Cardiac muscle cell (in vitro differentiated cells and primary cell): ENCODE data around the gene GID4. TPM values are rescaled to one million over a fixed set of nuclear protein-coding genes. Genes with fewer than 3 reads are reported as not detected.
A peak's percentile ranks its signal among the peaks of the same experiment; 100 is the strongest.

Experiments used
- DNase-seq, 2 donors: peaks; one replicate each; pipeline versions ENCODE4 v3.0.0 to v3.0.0-alpha.2; 2010 to 2017; ENCODE audit warnings: low read depth in 1 of 2, low spot score in 1 of 2
- H3K27ac ChIP-seq: fragments of 200-600 bp; sonication (generic); 2 replicates; pipeline ENCODE4 v1.5.1; 2016
- H3K27me3 ChIP-seq: fragments of 200-600 bp; sonication (generic); 2 replicates; pipeline ENCODE4 v1.6.0; 2016; ENCODE audit warnings: control low read depth
- H3K36me3 ChIP-seq: fragments of 200-600 bp; sonication (generic); 2 replicates; pipeline ENCODE4 v1.5.1; 2016; ENCODE audit warnings: control low read depth
- H3K4me1 ChIP-seq: fragments of 200-600 bp; sonication (generic); 2 replicates; pipeline ENCODE4 v1.8.1; 2017; ENCODE audit warnings: low read depth, mild to moderate bottlenecking, mixed run types
- H3K4me3 ChIP-seq: fragments of 200-600 bp; sonication (generic); 2 replicates; pipeline ENCODE4 v1.5.1; 2016; ENCODE audit warnings: mild to moderate bottlenecking
- H3K9me3 ChIP-seq: fragments of 200-600 bp; sonication (generic); 2 replicates; pipeline ENCODE4 v1.5.1; 2017; ENCODE audit warnings: low read depth, mild to moderate bottlenecking, control low read depth
- polyA plus RNA-seq: library from polyadenylated mRNA; unstranded; fragments of >200 nt; fragmentation: Nextera tagmentation; extraction: Ambion mirVana; gene quantifications from 2 replicates; pipeline ENCODE4 v1.2.1, GENCODE V29; 2016
- total RNA-seq: library from RNA; depleted of rRNA; stranded (reverse); fragments of >200 nt; gene quantifications from 2 replicates; pipeline ENCODE4 v1.2.3, GENCODE V29; 2016
- TF ChIP-seq, protein P1 (sequence below): IDR thresholded peaks from 2 replicates; pipeline ENCODE4 v1.5.1; 2012; ENCODE audit warnings: low read depth, mild to moderate bottlenecking, low read length

Gene GID4
- total and polyA plus RNA-seq, 2 experiments from 2014 or later = 9.8 to 9.9 TPM

DNA sequence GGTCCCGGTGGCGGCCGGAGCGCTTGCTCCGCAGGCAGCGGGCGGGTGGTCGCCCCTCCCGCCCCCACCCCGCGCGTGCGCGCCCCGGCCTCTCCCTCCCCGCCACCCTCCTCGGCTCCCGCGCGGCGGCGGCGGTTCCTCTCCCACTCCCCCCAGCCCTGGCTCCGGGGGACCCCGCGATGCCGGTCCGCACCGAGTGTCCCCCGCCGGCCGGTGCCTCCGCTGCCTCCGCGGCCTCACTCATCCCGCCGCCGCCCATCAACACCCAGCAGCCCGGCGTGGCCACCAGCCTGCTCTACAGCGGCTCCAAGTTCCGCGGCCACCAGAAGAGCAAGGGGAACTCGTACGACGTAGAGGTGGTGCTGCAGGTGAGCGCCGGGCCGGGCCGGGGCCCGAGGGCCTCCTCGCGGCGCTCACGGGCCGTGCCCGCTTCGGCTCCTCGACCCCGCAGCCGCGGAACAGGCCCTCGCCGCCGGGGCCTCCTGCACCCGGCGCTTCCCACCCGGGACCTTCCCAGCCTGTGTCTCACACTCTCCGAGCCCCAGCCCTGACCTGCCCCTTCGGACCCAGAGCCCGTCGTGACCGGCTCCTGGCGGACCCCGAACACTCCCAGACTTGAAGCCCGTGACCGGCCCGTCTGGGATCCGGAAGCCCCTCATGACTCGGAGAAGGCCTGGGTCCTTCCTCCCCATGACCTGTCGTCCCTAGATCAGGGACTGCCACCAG, 490 bp downstream of the GID4 start:
- Histone ChIP-seq H3K4me1 (peaks cover 12% of the 10 kb centered on the region), H3K9me3 (no peaks in the 10 kb centered on the region), H3K27me3 (no peaks in the 10 kb centered on the region), H3K4me3 (peak overlapping the region; percentile 77), H3K36me3 (no peaks in the 10 kb centered on the region), H3K27ac (peak overlapping the region; percentile 2)
- DNase-seq = peak; percentile 25 to 68
- TF ChIP-seq, protein P1, sequence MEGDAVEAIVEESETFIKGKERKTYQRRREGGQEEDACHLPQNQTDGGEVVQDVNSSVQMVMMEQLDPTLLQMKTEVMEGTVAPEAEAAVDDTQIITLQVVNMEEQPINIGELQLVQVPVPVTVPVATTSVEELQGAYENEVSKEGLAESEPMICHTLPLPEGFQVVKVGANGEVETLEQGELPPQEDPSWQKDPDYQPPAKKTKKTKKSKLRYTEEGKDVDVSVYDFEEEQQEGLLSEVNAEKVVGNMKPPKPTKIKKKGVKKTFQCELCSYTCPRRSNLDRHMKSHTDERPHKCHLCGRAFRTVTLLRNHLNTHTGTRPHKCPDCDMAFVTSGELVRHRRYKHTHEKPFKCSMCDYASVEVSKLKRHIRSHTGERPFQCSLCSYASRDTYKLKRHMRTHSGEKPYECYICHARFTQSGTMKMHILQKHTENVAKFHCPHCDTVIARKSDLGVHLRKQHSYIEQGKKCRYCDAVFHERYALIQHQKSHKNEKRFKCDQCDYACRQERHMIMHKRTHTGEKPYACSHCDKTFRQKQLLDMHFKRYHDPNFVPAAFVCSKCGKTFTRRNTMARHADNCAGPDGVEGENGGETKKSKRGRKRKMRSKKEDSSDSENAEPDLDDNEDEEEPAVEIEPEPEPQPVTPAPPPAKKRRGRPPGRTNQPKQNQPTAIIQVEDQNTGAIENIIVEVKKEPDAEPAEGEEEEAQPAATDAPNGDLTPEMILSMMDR = no peak

DNA sequence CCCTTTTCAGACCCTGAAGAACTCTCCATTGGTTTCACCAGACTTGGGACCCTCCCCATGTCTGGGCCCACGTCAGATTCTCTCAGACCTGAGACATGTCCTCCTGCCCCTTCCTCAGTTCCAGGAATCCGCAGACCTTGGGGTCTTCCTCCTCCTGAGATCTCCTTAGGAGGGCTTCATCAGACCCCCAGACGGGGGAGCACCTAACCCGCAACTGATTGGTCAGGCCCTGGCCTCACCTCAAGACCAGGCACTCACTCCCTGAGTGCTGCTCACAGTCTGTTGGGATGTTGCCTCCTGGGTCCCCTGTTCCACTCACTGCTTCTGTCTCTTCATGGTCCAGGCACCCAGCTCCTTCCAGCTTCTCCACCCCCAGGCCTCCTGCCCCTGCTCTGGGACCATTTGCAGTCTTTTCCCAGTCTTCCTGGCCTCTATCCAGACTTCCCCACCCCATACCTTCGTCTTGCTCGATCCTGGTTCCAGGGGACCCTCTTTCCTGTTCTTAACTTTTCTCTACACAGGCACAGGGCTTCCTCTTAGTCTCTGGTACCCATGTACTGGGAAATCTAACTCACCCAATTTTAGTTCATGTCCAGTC, 1.2 kb downstream of the GID4 start:
- Histone ChIP-seq H3K9me3 (no peaks in the 10 kb centered on the region), H3K36me3 (no peaks in the 10 kb centered on the region), H3K4me1 (peaks cover 12% of the 10 kb centered on the region), H3K27me3 (no peaks in the 10 kb centered on the region), H3K27ac (no peak overlapping the region), H3K4me3 (peak overlapping the region; percentile 77)
- TF ChIP-seq, protein P1 = no peak
- DNase-seq = no peak

DNA sequence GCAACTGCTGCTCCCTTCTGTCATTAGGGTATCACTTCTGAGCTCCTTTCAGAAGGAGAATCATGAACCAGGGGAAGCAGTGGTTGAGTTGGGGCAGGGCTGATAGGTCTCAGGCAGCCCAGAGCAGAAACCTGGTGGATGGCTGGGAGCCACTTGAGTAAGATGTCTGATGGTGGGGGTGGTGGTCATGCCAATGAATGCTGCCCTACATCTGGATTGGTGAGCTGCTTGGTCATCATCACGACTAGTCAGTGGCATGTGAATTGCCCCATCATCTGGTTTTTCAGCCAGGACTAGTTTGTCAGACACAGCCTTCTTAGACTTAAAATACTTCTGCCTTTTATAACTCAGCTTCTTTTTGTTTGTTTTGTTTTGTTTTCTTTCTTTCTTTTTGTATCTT, 2.6 kb downstream of the GID4 start:
- peaks cover under 1% of the 10 kb centered on the region for H3K36me3 ChIP-seq
- H3K27me3 ChIP-seq = no peaks in the 10 kb centered on the region
- no peaks in the 10 kb centered on the region for H3K9me3 ChIP-seq
- no peak overlapping the region for H3K27ac ChIP-seq
- no peaks in the 10 kb centered on the region for H3K4me1 ChIP-seq
- TF ChIP-seq, protein P1 = no peak
- no peak overlapping the region for H3K4me3 ChIP-seq
- peak in 1 of 2 donors; percentile 37 for DNase-seq

DNA sequence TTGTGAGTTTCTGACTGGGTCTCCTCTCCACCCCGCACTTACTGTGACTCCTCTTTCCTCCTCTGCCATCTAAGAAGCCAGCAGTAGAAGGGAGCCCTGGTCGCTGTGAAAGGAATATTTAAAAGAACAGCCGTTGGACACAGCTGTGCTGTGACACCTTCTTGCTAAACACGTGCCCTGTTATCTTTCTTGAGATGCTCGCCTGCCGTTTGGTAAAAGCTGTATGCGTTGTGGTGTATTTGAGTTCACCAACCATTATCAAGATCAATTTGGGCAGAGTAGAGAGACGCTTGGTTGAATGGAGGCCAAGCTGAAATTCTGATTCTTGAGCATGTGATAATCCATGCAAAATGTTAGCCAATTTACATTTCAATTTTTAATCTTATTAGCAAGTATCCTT, 3.8 kb downstream of the GID4 start:
- no peaks in the 10 kb centered on the region for H3K4me1 ChIP-seq
- H3K9me3 ChIP-seq = no peaks in the 10 kb centered on the region
- H3K27me3 ChIP-seq = no peaks in the 10 kb centered on the region
- TF ChIP-seq, protein P1 = no peak
- H3K27ac ChIP-seq = no peak overlapping the region
- no peak for DNase-seq
- H3K36me3 ChIP-seq = peaks cover 6% of the 10 kb centered on the region
- H3K4me3 ChIP-seq = no peak overlapping the region

DNA sequence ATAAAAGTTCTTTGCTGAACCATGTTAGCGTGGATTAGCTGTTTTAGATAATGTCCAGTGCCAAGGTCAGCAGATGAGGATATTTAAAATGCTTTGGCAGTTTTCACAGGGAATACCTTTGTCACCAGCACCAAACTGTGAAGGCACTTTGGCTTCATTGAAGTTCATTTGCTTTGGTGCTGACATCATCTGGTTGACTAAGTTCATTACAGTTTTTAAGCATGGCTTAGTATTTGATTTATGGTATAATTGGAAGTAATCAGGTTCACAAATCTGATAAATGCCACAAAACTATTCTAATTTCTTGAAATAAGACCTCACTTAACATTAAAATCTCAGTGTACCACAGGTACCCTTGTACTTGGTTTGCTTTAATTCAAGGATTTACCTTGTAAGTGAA, 4.3 kb downstream of the GID4 start:
- no peaks in the 10 kb centered on the region for H3K4me1 ChIP-seq
- peak in 1 of 2 donors; percentile 37 for DNase-seq
- TF ChIP-seq, protein P1 = peak; percentile 25
- peaks cover 6% of the 10 kb centered on the region for H3K36me3 ChIP-seq
- H3K4me3 ChIP-seq = no peak overlapping the region
- H3K27me3 ChIP-seq = no peaks in the 10 kb centered on the region
- H3K27ac ChIP-seq = no peak overlapping the region
- H3K9me3 ChIP-seq = no peaks in the 10 kb centered on the region
